NCI-H187 treated with DMSO at 0.1 percent for 48 hours (cell line): ENCODE data around the gene JAKMIP2.

Experiments used
- DNase-seq: peaks from one replicate; lab custom pipeline; 2025; lab: John Stamatoyannopoulos, UW

The JAKMIP2 gene

DNA sequence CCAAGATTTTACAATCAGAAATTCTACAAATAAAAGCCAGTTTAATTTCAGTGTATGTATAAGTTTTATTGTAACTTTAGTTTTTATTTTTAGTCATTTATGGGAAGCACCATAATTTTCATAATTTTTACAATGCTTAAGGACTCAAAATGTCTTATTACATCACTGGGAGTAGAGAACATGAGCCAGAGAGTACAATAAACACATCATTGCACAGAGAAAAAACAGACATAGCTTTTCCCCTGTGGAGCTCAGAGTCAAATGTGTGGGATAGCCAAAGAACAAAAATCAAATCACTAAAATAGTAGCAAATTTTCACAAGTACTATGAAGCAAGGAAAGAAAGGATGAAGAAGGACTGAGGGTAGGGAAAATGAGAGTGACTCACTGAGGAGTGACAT lies 5.5 kb upstream of the JAKMIP2 start:
- no peak for DNase-seq

DNA sequence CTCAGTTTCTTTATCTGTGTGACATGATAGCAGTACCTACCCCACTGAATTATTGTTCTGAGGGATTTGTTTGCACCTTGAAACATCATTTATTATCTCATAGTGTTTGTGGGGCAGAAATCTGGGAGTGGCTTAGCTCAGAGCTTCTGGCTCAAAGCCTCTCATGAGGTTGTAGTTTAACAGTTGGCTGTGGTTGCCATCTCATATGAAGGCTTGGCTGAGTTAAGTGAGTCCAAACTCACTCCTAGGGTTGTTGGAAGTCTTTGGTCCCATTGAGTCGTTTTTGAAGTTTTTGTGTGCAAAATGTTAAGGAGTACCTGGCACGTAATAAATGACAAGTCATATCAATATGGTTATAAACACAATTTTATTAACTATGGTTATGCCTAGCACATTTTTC lies 3.6 kb upstream of the JAKMIP2 start:
- DNase-seq, result no peak

DNA sequence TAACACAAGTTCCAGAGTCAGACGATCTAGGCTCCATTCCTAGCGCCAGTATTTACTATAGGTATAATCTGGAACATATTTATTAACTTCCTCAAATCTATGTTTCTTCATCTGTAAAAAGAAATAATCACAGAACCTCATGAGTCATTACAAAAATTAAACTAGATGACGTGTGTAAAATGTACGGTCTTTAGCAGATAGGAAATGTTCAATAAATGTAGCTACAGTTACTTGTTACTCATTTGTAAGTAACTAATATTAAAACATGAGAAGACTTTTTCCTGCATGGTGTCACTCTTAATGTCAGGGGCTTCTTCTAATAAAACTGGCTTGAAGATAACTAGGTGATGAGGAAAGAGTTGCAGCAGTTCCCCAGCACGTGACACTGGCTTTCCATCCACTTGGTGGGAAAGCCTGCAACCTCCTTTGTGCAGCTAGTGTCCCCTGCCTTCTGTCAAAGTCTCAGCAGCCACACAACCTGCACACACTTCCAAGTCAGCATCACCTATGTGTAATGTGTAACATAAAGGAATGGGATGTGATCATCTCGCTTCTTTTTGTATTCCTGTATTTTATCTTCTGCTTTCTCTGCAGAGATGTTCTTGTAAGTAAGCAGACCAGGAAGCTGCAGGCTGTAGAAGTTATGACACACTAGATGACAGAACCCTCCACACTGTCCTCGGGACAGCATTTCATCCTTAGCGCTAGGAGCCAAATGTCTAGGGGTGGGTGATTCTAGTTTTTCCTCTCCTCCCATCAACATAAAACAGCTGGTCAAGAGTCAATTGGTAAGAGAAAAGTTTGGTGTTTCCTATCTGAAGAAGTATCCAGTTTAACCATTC lies 1.8 kb upstream of the JAKMIP2 start:
- no peak for DNase-seq

DNA sequence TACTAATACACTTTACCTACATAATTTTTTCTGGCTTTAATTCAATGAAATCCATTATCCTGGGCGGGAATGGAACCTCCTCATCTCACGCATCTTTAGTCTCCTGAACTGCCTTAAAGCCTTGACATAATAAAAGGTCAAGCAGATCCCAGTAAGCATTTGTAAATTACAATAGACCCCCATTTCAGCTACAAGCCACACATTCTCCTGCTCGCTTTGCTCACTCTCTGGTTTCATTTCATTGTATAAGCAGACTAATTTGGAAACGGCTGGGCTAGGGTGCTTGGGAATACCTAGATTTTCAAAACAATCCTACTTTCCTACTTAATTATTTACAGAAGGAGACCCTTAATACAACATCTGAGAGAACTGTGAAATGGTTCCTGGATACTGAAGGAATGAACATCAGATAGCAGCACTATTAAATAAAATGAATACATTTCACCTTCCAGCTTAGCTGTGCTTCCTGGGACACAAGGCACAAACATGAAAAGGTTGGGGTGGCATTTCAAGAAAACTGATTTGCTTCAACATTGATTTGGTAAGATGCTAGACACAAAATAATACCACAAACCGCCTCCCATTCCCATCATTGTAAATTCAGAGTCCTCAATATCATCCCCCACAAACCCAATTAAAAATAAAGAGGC lies 1.5 kb downstream of the JAKMIP2 start:
- no peak for DNase-seq

DNA sequence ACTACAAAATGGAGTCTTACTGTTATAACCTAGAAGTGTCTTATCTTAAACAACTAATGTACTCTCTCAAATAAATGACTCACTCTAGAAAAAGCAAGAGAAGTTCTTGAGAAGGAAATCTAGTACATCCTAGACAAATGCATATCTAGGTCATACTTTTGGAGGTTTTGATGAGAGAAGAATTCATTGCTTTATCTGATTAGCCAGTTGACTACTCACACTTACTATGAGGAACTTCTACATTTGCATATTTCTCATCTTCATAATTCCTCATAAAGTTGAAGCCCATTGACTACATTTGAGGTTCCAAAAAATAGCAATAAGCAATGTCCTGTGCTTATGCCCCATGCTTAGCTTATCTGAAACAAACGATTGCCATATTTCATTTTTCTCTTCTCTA lies 2.8 kb downstream of the JAKMIP2 start:
- no peak for DNase-seq

DNA sequence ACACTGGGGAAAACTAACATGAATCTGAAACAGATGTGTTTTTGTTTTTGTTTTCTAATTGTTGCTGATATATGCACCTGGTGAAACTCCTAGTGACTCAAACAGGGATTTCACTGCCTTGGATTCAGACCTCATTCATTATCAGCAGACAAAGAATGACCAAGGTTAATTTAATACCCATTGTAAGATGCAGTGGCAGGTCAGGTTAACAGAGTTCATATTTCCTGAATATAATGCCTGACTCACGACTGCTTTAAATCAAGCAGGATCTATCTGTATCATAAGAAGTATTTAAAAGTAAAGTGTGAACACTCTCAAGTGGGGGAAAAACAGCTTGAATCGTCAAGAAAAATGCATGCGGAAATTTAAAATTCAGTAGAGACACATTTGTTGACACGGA lies 5.5 kb downstream of the JAKMIP2 start:
- no peak for DNase-seq

DNA sequence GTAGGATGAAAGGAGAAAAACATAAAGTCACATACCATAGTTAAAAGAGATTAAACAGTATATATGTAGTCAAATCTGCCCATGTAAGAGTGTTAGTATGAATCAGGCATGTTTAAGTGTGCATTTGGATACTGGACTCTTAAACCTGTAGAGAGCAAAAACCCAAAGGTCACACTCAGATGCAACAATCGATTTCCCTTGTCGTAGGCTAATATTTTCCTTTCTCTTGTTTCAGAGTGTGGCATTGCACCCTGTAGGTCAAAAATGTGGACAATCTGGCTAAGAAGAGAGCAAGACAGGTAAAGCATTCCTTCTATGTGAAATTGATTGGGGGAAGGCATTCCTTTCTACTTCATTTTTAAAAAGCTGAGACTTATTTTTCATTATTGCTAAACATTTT lies 8.9 kb downstream of the JAKMIP2 start:
- DNase-seq, result no peak

DNA sequence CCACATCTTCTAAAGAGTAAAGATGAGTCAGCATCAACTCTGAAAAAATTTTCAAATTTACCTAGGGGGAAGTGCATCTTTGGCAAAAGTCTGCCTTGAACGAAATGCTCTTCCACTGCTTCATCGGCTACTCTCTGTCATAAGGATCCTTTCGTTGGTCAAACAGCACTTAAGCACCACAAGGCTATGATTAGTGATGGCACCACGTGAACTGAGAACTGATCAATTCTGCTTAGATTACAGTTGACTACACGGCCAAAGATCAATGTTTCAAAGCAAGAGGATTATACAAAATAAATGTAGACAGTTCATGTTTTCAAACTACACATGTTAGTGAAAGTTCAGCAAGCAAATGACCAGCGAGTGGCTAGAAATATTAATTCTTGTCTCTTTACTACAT lies 9.4 kb downstream of the JAKMIP2 start:
- no peak for DNase-seq

DNA sequence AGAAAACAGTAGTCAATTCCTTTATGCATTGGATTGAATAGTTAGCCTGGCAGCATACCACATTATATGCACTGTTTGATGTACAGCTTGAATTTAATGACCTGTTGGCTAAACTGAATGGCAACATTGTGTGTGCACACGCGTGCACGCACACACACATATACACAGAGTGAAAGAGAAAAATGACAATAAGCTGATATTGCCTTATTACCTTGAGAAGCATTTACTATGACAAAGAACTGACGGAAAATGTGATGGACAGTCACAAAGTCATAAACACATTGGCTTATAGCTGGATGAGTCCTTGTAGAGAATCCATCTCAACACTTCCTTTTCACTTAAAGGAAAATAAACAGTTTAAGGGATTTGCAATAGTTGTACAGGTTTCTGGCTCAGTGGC lies 15.5 kb downstream of the JAKMIP2 start:
- DNase-seq, result no peak

DNA sequence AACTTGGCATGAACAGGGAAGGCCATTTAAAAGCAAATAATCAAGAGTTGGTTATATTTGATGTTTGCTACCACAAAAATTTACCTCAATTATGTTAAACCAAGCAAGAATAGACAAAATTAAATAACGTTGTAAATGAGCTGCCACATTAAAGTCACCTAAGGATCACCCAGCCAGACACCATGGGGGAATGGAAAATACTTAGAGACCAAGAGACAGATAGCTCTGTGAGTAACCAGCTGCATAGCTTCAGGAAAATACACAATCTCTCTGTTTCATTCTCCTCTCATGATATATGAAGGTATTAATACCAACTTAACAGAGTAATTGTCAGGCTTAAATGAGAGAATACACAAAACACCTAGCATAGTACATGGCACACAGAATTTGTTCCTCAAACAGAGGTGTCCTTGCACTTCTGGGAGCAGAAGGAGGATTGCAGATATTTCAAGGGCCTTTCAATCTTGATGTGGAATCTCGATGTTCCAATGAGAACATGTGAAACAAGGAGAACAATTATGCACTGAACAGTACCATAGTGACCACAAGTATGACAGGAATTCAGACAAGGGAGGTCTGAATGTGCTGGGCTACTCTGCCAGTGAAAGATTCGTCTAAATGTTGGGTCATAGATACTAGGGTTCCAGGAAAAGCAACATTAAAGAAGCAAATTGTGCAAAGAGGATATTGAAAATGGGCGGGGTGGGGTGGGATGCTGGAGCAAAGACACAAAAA lies 18.6 kb downstream of the JAKMIP2 start:
- no peak for DNase-seq

DNA sequence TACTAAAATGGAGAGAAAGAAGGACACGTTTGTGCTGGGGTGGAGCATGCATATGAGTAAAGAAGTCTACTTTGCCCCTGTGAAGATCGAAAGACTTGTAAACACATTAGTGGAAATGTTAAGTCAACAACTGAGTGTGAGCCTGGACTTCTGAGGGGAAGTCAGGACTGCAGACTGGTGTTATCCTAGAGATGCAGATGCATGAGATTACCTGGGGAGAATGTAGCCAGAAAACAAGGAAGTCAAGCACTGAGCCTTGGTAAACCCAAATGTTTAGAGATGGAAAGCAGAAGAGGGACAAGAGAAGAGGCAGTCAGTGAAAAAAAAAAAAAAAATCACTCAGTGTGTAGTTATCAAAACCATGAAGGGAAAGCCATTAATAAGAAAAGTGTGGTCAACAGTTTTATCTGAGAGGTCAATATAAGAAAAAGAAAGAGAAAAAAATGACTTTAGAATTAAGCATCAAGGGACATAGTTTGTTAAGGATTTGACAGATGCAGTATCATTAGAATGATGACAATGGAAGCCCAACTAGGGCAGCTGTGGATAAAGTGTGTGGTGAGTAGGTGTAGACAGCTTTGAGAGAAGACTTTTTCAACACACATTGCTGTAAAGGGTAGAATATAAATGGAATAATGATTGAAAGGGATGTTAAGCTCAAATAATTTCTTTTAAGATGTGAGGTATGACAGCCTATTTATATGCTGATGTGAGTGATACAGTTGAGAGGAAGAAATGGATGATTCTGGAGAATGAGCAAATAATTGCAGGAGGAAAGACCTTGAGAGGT lies 22.2 kb downstream of the JAKMIP2 start:
- no peak for DNase-seq

DNA sequence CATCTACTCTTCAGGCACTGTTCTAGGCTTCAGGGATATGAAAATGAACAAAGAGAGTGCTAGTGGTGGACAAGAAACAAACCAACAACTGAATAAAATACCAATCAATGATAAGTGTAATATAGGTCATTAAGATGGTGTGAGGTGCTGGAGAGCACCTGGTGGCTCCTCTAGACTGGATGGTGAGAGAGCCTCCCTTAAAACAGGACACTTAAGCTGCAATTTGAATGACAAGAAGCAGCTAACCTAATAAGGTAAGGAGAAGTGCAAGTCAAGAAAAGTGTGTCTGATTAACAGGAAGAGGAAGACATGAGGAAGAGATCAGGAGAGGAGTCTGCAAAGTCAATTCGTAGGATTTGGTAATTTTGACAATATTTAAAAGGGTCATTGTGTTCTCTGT lies 23.1 kb downstream of the JAKMIP2 start:
- DNase-seq, result no peak

DNA sequence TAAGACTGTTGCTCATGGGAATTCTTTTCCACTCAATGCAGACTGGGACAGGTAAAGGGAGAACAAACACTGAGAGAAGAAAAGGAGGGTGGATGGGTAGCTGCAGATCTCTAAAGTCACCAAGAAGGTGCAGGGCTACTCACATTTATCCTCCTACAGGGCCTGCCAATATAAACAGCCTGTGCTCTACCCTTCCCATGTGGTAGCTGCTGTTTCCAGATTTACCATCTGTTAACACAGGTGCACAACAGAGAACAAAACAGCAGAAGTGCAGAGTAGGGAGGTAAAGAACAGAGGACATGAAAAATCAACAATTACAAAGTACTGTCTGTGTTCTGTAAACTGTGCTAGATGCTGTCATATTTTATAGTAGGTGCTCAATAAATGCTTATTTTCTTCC lies 26.0 kb downstream of the JAKMIP2 start:
- no peak for DNase-seq

DNA sequence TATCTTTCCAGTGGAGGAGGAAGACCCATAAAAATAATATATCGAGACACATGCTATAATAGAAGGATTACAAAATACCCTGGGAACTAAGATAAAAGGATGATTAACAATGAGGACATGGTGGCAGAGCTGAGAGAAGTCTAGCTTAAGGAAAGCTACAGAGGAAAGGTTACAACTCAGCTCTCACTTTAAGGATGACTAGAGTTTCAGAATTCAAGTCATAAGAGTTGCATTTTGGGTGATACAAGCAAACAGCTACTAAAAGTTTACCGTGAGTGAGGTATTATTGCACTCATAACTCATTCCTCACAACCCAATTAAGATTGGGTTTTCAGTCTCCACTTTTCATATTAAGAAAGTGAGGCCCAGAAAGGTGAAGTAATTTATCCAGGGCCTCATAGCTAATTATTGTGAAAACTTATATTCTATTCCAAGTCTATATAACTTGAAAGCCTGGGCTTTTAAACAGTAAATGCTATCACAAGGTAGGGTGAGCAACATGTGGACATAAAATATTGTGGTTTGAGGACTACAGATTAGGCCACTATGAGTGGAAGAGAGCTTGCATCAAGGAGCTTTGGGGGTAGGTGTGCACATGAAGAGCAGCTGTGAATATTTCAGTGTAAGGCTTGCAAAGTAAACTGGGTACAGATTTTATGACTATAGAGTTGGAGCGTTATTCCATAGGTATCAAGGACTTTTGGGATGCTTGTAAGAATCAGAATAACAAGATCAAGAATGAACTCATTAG lies 28.0 kb downstream of the JAKMIP2 start:
- no peak for DNase-seq

DNA sequence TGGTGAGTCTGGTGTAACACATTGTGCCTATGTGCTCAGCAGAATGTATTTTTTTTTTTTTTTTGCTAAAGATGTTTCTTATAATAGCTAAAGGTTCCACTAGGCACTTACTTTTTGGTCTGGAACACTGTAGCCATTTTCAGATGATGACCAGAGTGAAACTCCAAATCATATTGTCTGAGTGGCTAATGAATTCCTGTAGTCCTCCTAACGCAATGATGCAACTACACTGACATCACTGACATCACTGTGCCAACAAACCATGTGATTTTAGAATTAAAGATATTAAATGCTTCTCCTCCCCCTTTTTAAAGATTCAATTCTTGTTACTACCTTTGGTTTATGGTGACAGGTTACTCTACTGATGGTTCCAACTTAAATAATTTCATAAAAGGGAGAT lies 28.8 kb downstream of the JAKMIP2 start:
- no peak for DNase-seq

DNA sequence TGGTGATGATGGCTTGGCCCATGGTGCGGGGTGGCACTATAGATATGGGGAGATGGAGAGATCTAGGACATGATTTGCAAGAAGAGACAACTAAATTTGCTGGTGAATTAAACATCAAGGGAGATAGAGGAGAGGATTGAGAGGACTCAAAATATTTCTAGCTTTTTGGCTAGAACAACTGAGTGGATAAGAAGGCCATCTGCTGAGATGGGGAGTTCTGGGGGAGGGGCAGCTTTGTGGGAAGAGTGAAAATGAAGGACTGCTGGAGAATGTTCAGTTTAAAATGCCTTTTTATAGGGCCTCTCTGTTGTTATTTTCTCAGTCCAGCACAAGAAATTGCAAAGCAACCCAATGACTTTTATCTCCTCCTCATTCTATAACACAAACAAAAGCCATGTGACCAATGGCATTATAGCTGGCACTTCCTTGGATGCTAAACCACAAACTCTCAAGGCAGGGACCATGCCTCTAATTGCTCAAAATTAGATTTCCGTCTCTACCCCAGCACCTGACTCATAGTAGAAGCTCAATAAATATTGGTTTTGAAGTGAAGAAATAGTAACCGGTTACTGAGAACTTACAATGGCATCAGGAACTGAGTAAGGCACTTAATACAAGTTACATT lies 29.8 kb downstream of the JAKMIP2 start:
- no peak for DNase-seq

DNA sequence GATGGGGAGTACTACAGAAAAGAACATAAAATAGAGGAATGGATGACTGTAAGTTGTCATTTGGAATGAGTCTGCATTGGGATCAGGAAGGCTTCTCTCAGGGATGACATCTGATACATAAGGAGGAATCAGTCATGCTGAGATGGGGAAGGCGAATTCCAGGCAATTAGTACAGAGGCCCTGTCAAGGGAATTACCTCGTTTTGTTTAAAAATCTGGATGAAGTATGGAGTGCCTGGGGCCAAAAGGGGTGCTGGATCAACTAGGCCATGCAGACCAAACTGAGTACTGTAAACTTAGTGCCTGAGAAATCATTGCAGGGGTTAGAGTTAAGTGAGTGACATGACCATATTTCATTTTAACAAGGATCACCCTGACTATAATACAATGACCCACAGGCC lies 30.5 kb downstream of the JAKMIP2 start:
- DNase-seq, result no peak

DNA sequence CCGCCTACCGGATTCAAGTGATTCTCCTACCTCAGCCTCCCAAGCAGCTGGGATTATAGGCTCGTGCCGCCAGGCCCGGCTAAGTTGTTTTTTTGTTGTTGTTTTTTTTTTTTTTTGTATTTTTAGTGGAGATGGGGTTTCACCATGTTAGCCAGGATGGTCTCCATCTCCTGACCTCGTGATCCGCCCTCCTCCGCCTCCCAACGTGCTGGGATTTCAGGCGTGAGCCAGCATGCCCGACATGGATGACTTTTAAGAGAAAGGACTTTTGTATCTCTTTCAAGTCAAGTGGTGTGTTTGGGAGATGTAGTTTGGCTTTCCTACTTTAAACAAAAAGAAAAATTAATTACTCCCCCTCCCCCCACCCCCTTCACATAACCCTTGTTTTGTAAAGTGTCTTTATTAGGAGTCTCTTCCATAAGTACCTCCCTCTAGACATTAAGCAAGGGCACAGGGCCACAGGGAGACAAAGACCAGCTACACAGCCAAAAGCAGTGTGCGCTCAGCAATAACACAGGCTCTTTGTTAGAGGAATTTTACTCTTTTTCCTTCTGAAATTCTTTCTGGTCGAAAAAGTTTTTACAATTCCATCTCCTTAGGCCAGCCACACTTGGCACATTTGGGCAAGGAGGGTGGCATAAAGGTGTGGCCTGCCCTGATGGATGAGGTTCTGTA lies 31.2 kb downstream of the JAKMIP2 start:
- DNase-seq, result peak; percentile 60

DNA sequence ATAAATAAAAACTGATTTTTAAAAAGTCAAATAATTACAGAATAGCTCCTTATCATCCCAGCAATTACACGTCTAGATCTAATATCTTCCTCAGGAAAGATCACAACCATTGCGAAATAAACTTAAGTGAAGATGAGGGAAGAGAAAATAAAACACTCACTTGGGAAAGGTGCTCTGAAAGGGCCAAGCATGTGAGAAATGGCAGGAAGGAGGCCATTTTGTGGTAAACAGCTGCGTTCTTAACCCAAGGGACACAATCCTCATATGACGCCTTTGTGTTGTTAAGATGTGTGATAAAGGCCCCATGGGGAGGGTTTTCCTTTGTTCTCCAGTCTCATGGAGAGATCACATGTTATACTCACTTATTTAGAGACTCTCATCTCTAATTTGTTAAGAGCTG lies 32.5 kb downstream of the JAKMIP2 start:
- peak; percentile 66 for DNase-seq

DNA sequence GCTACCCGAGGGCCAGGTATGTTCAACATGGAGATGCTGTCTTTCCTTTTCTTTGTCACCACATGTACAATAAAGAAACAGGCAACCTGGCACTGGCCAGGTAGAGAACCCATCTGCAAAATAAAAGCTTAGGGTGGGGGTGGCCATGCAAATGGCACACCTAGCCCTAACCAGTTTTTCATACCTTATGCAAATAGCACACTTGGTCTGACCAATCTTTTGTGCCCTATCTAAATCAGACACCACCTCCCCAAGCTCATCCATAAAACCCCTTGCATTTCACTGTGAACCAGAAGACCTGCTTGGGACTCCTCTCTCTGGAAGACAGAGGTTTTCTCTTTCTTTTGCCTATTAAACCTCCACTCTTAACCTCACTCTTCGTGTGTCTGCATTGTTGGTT lies 33.9 kb downstream of the JAKMIP2 start:
- peak; percentile 30 for DNase-seq

DNA sequence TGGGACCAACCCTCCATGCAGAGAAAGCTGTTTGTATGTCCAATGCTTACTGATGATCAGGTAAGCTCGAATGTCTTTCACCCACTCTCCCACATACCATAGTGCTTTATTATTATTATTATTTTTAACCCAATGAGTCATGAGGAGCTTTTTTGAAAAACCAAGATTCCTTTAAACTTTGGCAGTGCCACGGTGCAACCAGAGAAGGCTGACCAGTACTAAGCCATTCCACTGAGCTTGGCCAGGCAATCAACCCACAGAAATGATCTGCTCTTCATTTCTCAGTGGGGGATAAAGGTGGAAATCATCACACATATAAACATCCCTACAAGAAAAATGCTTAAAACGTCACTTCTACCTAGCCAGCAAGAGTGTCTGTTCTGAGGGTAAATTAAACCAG lies 35.5 kb downstream of the JAKMIP2 start:
- no peak for DNase-seq
